Hematopoietic multipotent progenitor cell treated with erythropoietin and hydrocortisone succinate and interleukin-3 and kit ligand, for 17 days (in vitro differentiated cells): Measurements from ENCODE around the gene MGAT4A.
"Not testable (repeated sequence)": the region's sequence is repeated elsewhere in the genome, so short reads cannot be mapped to it uniquely, and the experiment has no call there.

Experiments used
- DNase-seq: peaks from one replicate; pipeline ENCODE4 v3.0.0-alpha.2; 2015; ENCODE audit warnings: low spot score

The MGAT4A gene

DNA sequence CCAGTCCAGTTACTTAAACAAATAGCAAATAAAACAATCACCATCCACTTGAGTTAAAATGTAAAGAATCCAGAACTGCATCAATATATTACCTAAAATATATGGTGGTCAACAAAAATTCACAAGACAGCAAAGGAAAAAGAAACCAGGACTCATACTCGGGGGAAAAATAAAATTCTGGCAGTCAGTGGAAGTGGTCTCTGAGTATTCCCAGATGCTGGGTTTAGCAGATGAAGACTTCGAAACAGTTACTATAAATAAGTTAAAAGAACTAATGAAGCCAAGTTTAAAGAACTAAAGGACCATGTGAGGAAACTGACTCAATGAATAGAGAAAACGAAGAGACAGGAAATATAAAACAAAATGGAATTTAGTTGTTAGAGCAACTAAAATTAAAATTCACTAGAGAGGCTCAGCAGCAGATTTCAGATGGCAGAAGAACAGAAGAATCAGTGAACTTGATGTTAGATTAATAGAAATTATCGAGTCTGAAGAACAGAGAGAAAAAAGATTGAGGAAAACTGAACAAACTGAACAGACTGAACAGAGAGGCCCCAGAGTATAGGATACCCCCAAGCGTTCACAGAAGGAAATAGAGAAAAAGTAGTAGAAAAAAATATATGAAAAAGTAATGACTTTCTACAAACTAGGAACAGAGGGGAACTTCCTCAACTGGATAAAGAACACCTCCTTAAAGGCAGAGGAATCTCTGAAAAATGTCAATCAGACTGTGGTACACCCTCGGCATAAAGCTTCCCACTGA is 27.9 kb downstream of the MGAT4A start:
- no peak for DNase-seq

GRCh38 chr2:98702127-98702802 is 28.7 kb downstream of the MGAT4A start:
- no peak for DNase-seq

DNA sequence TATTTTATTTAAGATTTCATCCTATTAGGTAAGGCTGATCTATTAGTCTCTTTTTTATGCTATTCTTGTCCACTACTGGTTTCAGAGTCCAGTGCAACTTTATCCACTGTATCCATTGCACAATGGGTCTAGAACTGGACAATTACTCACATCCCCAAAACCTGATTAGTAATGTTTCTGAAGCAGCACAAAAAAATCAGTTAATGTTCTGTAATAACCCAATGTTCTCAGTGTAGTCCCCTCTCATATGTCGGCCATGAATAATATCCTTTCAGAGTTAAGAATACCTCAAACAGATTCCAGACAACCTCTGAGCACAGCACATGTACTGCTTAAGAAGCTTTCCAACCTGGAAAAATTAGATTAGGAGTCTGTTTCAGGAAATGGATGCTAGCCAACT is 29.7 kb downstream of the MGAT4A start:
- DNase-seq: no peak

DNA sequence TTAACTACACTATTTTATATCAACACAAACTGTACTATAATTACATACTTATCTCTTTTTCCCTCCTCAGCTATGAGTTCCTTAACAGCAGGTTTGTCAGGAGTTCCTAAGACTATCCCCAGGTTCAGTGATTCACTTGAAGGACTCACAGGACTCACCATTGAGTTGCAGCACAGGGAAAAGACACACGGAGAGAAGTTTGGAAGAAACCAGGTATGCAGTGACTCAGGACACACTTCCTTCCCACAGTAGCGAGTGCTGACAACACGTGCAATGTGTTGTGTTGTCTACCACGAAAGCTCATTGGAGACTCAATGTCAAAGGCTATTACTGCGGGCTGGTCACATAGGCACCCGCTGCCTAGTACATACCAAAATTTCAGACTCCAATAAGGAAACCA is 32.0 kb downstream of the MGAT4A start:
- DNase-seq: no peak

DNA sequence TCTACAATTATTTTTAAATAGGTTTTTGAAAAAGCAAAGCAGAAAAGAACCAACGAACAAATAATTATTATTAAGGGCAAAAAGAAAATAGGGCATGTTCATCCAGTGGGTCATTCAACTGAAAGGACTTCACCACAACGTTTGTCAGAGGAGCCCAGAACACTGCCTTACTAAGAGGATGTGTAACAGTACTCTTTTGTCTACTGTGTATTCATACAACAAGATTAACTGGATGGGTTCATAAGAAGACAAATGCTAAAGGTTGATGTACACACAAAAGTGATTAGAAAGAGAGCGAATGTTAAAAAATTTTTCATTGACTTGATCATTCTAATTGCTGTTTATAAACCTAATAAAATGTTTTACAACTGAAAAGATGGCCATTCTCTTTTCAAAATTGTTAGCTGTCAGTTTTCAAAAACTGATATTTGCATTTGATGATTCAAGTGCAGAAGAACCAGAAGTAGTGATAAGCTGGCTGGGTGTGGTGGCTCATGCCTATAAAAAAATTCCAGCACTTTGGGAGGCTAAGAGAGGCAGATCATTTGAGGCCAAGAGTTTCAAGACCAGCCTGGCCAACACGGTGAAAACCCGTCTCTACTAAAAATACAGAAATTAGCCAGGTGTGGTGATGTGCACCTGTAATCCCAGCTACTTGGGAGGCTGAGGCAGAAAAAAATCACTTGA is 33.1 kb downstream of the MGAT4A start:
- no peak for DNase-seq

DNA sequence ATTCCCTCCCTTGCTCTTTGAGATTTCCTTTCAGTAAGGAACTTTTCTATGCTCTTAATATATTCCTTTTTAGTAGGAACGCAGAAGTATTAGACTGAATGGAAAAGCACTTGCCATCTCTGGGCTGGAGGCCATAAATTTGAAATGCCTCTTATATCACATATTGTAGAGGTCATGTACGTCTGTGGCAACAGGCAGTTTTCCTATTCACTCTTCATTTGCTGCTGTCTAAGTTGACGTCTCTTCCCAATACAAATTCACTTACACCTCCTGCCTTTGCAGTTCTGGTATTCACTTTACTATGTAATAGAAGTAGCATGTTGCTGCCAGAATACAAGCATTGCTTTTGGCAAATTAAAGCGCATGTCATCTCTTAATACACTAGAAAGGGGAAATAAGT is 34.7 kb downstream of the MGAT4A start:
- DNase-seq: no peak

GRCh38 chr2:98695255-98695654 is 35.7 kb downstream of the MGAT4A start:
- DNase-seq: no peak

DNA sequence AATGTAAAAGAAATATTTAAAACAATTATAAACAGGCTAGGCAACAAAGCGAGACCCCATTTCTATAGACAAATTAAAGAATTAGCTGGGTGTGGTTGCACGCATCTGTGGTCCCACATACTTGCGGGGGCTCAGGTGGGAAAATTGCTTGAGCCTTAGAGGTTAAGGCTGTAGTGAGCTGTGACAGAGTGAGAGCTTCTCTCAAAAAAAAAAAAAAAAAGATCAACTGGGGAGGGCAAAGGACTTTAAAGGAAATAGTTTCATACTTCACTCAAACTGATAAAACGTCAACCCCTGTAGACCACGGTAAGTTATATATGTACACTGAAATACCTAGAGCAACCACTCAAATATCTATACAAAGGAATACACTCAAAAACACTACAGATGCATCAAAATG is 37.5 kb downstream of the MGAT4A start:
- no peak for DNase-seq

GRCh38 chr2:98692090-98693054 is 38.6 kb downstream of the MGAT4A start:
- DNase-seq: no peak

DNA sequence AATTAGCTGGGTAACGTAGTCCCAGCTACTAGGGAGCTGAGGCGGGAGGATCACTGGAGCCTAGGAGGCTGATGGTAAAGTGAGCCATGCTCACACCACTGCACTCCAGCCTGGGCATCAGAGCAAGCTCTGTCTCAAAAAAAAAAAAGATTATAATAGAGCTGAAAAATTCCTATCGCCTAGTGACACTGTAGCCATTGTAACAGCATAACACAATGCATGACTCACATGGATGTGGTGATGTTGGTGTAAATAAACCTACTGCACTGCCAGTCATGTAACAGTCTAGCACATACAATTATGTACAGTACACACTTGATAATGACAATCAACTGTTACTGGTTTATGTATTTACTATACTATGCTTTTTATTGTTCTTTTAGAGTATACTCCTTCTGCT is 39.6 kb downstream of the MGAT4A start:
- DNase-seq: no peak

DNA sequence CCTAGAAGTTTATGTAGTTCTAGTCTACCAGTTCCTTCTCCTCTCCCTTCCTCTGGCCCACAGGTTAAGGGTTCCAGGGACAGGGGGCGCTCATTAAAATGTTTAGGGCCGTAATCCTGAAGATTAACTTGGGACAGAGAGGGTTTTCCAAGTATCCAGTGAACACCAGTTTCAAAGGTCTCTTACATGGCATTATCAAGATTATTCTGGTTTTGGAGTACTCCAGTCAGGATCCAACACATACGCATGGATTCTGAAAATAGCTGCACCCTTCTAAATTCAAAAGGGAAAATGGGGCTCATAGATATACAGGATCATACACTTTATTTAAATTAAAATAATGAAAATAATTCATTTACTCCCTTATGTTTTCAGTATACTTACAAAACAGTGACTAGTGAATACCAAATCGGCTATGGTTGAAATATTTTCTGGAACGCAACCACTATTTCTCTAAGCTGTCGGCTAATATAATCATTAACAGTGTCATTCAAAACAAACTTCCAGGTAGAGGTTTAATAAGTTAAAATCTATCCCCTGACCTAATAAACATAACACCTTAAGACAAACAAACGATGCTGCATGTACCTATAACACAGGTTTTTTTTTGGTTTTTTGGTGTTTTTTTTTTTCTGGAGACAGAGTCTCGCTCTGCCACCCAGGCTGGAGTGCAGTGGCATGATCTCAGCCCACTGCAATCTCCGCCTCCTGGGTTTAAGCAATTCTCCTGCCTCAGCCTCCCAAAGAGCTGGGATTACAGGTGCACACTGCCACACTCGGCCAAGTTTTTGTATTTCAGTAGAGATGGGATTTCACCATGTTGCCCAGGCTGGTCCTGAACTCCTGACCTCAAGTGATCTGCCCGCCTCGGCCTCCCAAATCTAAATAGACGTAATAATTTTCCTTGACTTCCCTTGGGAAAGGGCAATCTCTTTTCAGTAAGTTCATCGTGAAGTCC is 44.7 kb downstream of the MGAT4A start:
- no peak for DNase-seq

GRCh38 chr2:98683728-98684127 is 47.2 kb downstream of the MGAT4A start:
- DNase-seq: no peak

DNA sequence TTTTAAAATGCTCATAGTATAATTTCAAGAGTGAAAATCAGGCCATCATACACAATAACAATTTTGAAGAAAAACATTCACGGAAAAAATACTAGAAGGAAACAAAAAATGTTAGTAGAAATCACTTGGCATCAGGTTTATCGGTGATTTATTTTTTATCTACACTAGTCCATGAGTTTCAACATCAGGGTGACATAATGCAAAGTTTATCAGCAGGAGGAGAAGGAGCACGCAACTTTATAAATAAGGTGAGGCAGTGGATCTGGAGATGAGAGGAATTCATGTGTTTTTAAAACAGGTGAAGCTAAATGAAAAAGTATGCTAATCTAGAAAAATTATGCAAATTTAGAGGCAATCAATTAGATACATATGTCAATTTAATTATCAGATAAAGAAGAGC is 54.2 kb downstream of the MGAT4A start:
- DNase-seq: no peak

DNA sequence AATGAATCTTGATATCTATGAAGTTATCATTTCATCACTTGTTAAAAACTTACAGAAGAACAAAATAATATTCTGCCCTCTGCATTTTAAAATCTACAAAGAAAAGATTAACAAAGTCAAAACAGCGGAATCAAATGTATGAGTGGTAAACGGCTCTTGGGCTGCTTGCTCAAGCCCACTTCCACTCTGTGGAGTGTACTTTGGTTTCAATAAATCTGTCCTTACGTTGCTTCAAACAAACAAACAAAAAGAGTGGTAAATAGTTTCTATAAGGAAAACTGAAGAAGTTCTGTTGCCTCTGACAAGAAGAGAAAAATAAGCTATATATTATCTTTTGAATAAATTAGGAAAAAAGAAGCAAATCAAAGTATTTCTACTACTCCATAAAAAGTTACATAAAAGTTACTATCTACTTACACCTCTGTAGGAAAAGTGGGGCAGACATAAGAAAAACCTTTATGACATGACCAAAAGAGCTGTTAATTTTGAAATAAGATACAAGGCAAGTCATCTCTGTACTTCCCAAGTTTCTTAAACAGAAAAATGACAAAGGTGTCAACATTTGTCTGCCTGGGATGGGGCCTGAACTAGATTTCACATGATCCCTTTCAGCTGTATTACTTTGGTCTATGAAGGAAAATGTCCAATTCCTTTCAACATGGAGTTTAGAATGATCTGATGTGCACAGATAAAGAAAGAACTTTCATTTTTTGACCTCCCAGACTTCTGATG is 56.5 kb downstream of the MGAT4A start:
- no peak for DNase-seq

DNA sequence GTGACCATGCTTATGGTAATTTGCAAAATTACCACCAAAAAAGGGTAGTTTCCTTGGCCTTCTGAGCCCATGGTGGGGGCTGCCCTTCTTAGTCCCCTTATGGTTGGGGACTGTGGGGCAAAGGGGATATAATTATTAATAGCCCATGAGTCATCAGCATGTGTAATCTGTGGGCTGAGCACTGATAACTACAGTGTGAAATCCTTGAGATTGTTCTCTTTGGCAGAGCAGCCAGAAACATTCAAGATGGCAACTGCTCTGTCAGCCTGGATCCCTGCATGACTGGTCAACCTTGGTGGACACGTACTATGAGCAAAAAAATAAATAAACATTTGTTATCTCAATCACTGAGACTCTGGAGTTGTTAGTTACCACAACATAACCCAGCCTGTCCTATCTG is 61.3 kb downstream of the MGAT4A start:
- no peak for DNase-seq

GRCh38 chr2:98665677-98666076 is 65.3 kb downstream of the MGAT4A start:
- no peak for DNase-seq

- DNase-seq: no peak
These were observed 66.6 kb downstream of the MGAT4A start for GRCh38 chr2:98664323-98664722.

- DNase-seq: no peak
These were observed 67.3 kb downstream of the MGAT4A start for GRCh38 chr2:98663511-98664090.

- not testable (repeated sequence) for DNase-seq
These were observed 71.5 kb downstream of the MGAT4A start for GRCh38 chr2:98659491-98659840.
